Hindlimb muscle (tissue), 1 donor: Measurements from ENCODE around the gene AMN. TPM values are rescaled to one million over a fixed set of nuclear protein-coding genes. Genes with fewer than 3 reads are reported as not detected.
"Not testable (repeated sequence)": the region's sequence is repeated elsewhere in the genome, so short reads cannot be mapped to it uniquely, and the experiment has no call there.

ENCODE experiments used
- DNase-seq: peaks from one replicate; pipeline ENCODE4 v3.0.0-alpha.2; 2013
- polyA plus RNA-seq: library from polyadenylated mRNA; unstranded; fragments of 120-200 nt; gene quantifications from one replicate; pipeline ENCODE4 v1.2.1, GENCODE V29; 2013; ENCODE audit not compliant: insufficient read length

Gene AMN
- polyA plus RNA-seq, 1 donor, result 0.59 TPM

- DNase-seq, result no peak
Measured at GRCh38 chr14:102914474-102915291, 7.8 kb upstream of the AMN start.

GRCh38 chr14:102915292-102916110, 7.0 kb upstream of the AMN start:
- no peak for DNase-seq

DNA sequence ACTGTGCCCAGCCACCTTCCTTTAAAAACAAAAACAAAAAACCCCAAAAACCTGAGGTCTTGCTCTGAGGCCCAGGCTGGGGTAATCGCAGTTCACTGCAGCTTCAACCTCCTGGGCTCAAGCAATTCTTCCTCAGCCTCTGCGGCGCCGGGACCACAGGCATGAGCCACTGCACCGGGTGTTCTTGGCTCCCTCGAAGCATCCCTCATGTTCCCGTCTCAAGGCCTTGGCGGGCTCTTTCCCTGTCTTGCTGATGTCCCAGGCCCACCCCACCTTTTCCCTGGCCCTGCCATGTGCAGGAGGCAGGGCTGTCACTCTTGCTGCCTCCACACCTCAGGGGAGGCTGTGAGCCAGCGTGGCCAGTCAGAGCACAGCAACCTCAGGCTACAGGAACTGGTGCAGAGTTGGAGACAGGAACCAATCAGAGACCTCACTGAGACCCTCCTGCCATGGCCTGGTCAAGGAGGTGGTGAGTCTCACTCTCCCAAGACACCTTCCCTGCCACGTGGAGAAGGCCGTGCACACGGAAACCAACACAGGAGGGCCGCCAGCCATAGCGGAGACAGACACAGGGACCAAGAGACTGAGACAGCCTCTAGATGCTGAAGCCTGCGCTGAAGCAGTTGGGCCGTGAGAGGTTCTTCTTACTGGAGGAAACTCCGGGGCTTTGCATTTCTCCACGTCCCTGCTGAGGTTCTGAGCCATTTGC, 6.0 kb upstream of the AMN start:
- DNase-seq, result no peak

- no peak for DNase-seq
Measured at GRCh38 chr14:102917056-102917385, 5.4 kb upstream of the AMN start.

- DNase-seq, result no peak
Measured at GRCh38 chr14:102917469-102918211, 4.8 kb upstream of the AMN start.

DNA sequence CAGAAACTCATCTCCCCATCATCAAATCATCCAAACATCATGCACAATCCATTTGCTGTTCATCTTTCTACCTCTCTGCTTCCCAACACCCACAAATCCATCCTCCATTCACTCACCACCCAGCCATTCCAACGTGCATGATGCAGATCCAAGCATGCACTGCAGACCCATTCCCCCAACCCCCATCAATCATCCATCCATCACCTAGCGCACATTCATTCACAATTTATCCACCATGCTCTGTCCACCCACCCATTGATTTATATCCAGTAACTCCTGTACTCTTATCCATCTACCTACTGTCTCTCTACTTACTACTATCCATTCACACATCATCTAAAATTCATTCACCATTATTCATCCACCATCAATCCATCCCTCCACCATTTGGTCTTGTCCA, 4.0 kb upstream of the AMN start:
- no peak for DNase-seq

- no peak for DNase-seq
Measured at GRCh38 chr14:102920273-102920997, 2.0 kb upstream of the AMN start.

GRCh38 chr14:102920998-102921304, 1.5 kb upstream of the AMN start:
- no peak for DNase-seq

DNA sequence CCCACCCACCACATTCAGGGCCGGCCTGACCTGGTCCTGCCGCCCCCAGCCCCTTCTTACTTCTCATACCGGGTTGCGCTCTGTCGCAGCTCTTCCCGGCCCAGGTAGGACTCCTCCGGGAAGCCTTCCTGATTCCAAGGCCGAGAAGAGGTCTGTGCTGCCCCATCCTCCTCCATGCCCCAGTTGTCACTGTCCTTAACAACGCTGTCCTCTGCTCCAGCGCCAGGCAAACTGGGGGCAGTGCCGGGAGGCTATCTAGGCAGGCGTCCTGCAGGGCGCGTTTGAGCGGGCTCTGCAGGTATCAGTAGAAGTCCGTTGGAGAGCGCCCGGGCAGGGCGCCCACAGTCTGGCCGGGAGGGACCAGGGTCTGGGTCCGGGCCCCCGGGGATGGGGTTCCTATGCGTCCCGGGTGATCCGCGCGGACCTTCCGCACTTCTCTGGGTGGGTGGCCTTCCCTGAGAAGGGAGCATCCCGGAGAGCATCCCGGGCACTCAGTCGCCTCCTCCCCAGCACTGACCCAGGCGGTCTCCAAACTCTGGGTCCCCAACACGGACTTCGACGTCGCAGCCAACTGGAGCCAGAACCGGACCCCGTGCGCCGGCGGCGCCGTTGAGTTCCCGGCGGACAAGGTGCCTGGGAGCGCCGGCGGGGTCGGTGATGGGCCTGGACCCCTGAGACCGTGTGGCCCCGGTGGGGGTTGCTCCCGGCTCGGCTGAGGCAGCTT, 900 bp downstream of the AMN start:
- DNase-seq, result no peak

GRCh38 chr14:102923925-102924486, 1.5 kb downstream of the AMN start:
- DNase-seq, result no peak

GRCh38 chr14:102924632-102925588, 2.4 kb downstream of the AMN start:
- no peak for DNase-seq

- no peak for DNase-seq
Measured at GRCh38 chr14:102925646-102926045, 3.2 kb downstream of the AMN start.

GRCh38 chr14:102926104-102926503, 3.6 kb downstream of the AMN start:
- DNase-seq, result no peak

DNA sequence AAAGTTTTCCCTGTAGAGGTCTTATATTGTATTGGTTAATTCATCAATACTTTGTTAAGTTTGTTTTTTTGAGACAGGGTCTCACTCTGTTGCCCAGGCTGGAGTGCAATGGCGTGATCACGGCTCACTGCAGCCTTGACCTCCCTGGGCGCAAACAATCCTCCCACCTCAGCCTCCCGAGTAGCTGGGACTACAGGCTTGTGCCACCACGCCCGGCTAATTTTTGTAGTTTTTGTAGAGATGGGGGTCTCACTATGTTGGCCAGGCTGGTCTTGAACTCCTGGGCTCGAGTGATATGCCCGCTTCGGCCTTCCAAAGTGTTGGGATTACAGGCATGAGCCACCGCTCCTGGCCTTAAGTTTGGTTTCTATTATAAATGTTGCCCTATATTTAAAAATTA, 4.4 kb downstream of the AMN start:
- not testable (repeated sequence) for DNase-seq

- DNase-seq, result no peak
Measured at GRCh38 chr14:102927346-102927877, 4.9 kb downstream of the AMN start.

DNA sequence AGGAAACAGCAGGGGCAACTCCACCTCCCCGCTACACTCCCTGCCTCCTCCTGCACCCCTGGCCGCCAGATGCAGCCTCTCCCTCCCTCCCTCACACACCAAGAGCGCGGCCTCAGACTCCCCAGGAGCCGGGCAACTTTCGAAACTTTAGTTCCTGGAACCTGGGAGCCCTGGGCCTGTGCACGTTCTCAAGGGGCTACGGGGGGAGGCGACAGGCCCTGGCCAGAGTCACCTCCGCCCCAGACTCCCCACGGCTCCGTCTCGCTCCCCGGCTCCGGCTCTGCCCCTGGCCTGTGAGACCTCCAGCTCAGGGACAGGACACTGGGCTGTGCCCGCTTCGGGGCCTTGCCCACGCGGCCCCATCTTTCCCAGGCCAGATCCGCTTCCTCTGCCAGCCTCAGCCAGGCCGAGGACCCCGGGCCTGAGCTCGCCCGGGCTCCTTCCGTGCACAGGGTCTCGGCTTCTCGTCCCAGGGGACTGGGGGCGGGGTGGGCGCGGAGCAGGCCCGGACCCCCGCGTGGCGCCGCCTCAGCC, 5.5 kb downstream of the AMN start:
- no peak for DNase-seq

GRCh38 chr14:102928412-102929240, 6.2 kb downstream of the AMN start:
- DNase-seq, result peak; percentile 36
